Parathyroid adenoma (tissue), 2 donors: ENCODE measurements around the gene RGS12.

Experiments
- H2AFZ ChIP-seq: fragments of 300-600 bp; sonication (generic); one replicate; pipeline ENCODE4 v1.7.0; 2017; ENCODE audit warnings: antibody characterized with exemption, mild to moderate bottlenecking
- H3K27ac ChIP-seq: fragments of 300-600 bp; sonication (generic); one replicate; pipeline ENCODE4 v1.7.0; 2017
- H3K27me3 ChIP-seq: fragments of 300-600 bp; sonication (generic); one replicate; pipeline ENCODE4 v1.7.0; 2017; ENCODE audit warnings: low read length; ENCODE audit not compliant: control insufficient read depth, insufficient read depth
- H3K36me3 ChIP-seq: fragments of 300-600 bp; sonication (generic); one replicate; pipeline ENCODE4 v1.7.0; 2017; ENCODE audit warnings: low read length; ENCODE audit not compliant: control insufficient read depth, insufficient read depth
- H3K4me1 ChIP-seq: fragments of 300-600 bp; sonication (generic); one replicate; pipeline ENCODE4 v1.7.0; 2017; ENCODE audit warnings: control low read depth
- H3K4me2 ChIP-seq: fragments of 300-600 bp; sonication (generic); one replicate; pipeline ENCODE4 v1.7.0; 2017; ENCODE audit warnings: low read length
- H3K4me3 ChIP-seq: fragments of 300-600 bp; sonication (generic); one replicate; pipeline ENCODE4 v1.7.0; 2017; ENCODE audit warnings: low read depth, low read length
- H3K79me2 ChIP-seq: fragments of 300-600 bp; sonication (generic); one replicate; pipeline ENCODE4 v1.7.0; 2017; ENCODE audit warnings: control low read depth
- H3K9ac ChIP-seq: fragments of 300-600 bp; sonication (generic); one replicate; pipeline ENCODE4 v1.7.0; 2017; ENCODE audit warnings: mild to moderate bottlenecking
- H3K9me3 ChIP-seq: fragments of 300-600 bp; sonication (generic); one replicate; pipeline ENCODE4 v1.7.0; 2017; ENCODE audit warnings: low read length; ENCODE audit not compliant: control insufficient read depth
- TF ChIP-seq, protein P1 (sequence below): fragments of 300-600 bp; sonication (generic); IDR thresholded peaks from one replicate; pipeline ENCODE4 v1.7.0; 2017; ENCODE audit warnings: antibody characterized with exemption, mild to moderate bottlenecking
- donor health status: primary hyperparathyroidism.

Gene RGS12

DNA sequence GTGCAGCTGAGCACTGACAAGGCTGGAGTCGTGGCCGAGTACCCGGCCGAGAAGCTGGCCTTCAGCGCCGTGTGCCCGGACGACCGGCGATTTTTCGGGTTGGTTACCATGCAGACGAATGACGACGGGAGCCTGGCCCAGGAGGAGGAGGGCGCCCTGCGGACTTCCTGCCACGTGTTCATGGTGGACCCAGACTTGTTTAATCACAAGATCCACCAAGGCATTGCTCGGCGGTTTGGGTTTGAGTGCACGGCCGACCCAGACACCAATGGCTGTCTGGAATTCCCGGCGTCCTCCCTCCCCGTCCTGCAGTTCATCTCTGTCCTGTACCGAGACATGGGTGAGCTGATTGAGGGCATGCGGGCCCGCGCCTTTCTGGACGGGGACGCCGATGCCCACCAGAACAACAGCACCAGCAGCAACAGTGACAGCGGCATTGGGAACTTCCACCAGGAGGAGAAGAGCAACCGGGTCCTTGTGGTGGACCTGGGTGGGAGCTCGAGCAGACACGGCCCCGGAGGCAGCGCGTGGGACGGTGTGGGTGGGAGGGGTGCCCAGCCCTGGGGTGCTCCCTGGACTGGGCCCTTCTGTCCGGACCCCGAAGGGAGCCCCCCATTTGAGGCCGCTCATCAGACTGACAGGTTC, 24.3 kb downstream of the RGS12 start:
- Histone ChIP-seq H3K9ac (no peak overlapping the region), H3K79me2 (no peaks in the 10 kb centered on the region), H3K27ac (no peak overlapping the region), H2AFZ (no peak overlapping the region), H3K4me2 (no peak overlapping the region), H3K9me3 (no peaks in the 10 kb centered on the region), H3K27me3 (no peaks in the 10 kb centered on the region), H3K4me1 (no peaks in the 10 kb centered on the region), H3K36me3 (no peaks in the 10 kb centered on the region), H3K4me3 (no peak overlapping the region)
- TF ChIP-seq, protein P1, sequence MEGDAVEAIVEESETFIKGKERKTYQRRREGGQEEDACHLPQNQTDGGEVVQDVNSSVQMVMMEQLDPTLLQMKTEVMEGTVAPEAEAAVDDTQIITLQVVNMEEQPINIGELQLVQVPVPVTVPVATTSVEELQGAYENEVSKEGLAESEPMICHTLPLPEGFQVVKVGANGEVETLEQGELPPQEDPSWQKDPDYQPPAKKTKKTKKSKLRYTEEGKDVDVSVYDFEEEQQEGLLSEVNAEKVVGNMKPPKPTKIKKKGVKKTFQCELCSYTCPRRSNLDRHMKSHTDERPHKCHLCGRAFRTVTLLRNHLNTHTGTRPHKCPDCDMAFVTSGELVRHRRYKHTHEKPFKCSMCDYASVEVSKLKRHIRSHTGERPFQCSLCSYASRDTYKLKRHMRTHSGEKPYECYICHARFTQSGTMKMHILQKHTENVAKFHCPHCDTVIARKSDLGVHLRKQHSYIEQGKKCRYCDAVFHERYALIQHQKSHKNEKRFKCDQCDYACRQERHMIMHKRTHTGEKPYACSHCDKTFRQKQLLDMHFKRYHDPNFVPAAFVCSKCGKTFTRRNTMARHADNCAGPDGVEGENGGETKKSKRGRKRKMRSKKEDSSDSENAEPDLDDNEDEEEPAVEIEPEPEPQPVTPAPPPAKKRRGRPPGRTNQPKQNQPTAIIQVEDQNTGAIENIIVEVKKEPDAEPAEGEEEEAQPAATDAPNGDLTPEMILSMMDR, result no peak

DNA sequence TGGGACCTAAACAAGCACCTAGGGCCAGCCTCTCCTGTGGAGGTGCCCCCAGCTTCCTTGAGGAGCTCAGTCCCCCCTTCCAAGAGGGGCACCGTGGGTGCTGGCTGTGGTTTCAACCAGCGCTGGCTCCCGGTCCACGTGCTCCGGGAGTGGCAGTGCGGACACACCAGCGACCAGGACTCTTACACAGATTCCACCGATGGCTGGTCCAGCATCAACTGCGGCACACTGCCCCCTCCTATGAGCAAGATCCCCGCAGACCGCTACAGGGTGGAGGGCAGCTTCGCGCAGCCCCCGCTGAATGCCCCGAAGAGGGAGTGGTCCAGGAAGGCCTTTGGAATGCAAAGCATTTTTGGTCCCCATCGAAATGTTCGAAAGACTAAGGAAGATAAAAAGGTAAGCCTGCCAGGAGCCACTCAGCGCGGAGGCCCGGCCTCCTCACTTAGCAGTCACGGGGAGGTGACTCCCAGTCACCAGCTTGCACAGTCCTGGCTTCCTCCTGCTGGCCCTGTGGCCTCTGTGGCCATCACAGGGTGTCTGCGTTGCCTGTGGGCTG, 24.9 kb downstream of the RGS12 start:
- Histone ChIP-seq H3K36me3 (no peaks in the 10 kb centered on the region), H3K4me2 (no peak overlapping the region), H3K9me3 (no peaks in the 10 kb centered on the region), H2AFZ (no peak overlapping the region), H3K4me3 (no peak overlapping the region), H3K27me3 (no peaks in the 10 kb centered on the region), H3K27ac (no peak overlapping the region), H3K79me2 (no peaks in the 10 kb centered on the region), H3K4me1 (no peaks in the 10 kb centered on the region), H3K9ac (no peak overlapping the region)
- TF ChIP-seq, protein P1, result no peak

DNA sequence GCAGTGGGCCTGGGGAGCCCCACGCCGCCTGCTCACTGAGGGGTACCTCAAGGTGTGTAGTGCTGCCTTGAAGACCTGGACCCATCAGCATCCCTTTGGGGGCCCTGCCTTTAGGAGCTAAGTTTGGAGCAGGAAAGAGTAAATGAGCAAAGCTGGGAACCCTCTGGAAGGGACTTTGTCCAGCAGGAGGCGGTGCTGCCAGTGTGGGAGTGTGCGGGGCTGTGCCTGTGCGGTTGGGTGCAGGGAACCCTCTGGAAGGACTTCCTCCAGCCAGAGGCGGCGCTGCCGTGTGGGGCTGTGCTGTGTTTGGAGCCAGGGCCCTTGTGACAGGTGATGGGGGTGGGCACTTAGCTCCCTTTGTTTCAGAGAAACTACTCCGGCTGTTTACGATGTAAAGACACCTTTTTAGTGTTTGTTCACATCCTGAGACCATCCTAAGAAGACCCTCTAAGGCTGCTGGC, 25.8 kb downstream of the RGS12 start:
- Histone ChIP-seq H3K4me2 (no peak overlapping the region), H2AFZ (no peak overlapping the region), H3K9ac (no peak overlapping the region), H3K4me1 (no peaks in the 10 kb centered on the region), H3K4me3 (no peak overlapping the region), H3K79me2 (no peaks in the 10 kb centered on the region), H3K27ac (no peak overlapping the region), H3K27me3 (no peaks in the 10 kb centered on the region), H3K9me3 (no peaks in the 10 kb centered on the region), H3K36me3 (no peaks in the 10 kb centered on the region)
- TF ChIP-seq, protein P1, result no peak

DNA sequence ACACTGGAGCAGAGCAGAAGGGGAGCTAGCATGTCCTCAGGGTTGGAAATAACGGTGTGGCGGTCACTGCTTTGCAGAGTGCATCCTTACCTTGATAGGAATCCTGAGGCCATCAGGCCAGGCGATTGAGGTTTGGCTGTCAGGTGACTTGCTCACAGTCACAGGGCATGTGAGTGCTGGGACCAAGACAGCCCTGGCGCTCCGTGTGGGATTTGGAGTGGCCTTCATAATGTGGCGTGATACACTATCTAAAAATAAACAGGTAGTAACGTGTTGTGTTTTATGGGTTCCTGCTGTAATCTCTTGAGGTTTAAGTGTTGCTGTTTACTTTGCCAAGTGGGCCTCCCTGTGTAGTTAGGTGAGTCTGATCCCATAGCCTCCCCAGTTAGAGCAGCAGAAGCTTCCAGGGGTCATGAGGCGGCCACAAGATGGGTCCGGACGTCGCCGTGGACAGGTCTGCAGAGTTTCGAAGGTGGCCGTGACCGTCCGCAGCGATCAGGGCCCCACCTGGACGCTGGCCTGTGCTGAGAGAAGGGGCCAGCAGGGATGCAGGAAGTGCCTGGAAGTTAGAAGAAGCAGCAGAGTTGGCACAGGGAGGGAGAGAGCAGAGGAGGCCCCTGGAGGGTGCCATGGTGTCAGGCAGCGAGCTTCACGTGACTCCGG, 27.7 kb downstream of the RGS12 start:
- no peak overlapping the region for H3K4me3 ChIP-seq
- H3K4me1 ChIP-seq, result no peaks in the 10 kb centered on the region
- H3K27ac ChIP-seq, result no peak overlapping the region
- H3K9me3 ChIP-seq, result no peaks in the 10 kb centered on the region
- TF ChIP-seq, protein P1, result no peak
- no peaks in the 10 kb centered on the region for H3K79me2 ChIP-seq
- no peaks in the 10 kb centered on the region for H3K36me3 ChIP-seq
- no peaks in the 10 kb centered on the region for H3K27me3 ChIP-seq
- H3K4me2 ChIP-seq, result no peak overlapping the region
- H3K9ac ChIP-seq, result no peak overlapping the region
- no peak overlapping the region for H2AFZ ChIP-seq
